Mesangial cell (primary cell): ENCODE data around the gene PGA3. TPM values are rescaled to one million over a fixed set of nuclear protein-coding genes. Genes with fewer than 3 reads are reported as not detected.

ENCODE experiments used
- total RNA-seq: library from RNA; depleted of rRNA; stranded (reverse); fragments of >200 nt; gene quantifications from 2 replicates; pipeline ENCODE4 v1.2.3, GENCODE V29; 2015

Gene PGA3
- not detected in 2 replicates for total RNA-seq

DNA sequence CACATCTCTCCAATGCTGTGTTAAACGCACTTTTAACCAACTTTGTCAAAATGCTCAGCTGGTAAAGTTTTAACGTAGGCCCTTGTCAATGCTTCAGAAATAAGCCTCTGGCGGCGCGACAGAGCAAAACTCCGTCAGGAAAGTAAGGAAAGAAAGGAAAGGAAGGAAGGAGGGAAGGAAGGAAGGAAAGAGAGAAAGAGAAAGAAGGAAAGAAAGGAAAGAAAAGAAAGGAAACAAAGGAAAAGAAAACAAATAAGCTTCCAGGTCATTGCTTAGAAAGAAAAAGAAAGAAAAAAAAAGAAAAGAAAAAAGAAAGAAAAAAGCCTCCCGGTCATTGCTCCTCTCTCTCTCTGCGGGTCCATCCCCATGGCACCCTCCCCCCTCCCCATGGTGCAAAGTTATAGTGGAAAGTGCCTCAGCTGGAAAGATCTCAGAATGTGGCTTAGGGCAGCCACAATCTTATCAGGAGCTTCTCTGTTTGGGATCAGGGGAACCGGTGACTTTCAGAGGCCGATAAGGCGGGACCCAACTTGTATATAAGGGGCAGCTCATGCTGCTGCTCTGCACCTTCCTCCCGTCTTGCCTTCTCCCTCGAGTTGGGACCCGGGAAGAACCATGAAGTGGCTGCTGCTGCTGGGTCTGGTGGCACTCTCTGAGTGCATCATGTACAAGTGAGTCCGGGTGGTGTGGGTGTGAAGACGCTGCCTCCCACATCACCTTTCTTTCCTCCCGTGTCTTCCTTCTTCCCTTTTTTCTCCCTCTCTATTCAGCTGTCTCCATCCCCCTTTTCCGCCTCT lies at the start of gene PGA3:
PGA3 (plus strand) TSS at position 566 of the 797 bp plus-strand sequence; CDS start at position 616, 50 bp downstream.

DNA sequence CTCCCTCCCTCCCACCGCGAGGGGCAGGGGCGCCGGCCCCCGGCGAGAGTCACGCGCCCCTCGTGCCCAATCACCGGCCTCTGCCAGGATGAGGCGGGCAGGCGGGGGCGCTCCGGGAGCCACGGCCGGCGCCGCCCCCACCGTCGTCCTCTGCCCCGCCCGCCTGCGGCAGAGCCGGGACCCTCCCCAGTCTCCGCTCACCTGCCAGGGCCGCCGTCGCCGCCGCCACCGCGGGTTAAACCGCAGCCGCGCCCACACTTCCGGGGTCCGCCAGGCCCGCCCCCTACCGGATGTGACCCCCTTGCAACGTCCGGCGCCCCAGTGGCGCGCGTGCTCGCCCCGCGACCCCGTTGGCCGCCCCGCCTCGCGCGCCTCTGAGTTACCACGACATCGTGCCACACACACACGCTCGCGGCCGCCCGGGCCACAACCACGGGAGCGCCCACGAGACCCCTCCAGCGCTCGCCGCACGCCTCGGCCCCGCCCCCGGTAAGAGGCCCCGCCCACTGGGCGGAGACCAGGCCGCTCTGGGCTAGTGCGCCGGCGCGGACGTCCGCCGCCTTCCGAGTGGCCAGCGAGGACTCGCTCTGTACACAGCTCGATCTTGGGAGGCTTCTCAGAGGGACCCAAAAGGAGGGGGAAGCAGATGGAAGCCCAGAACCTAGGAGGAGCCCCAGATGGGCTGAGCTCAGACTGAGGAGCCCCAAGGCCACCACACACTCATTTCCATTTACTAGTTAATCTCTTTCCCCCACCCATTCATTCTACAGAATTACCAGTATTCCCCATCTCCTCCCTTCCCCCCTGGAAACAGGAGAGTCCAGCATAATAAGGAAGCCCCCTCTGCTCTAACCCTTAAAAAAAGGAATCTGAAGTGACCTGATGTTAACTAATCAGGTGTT lies 41.9 kb upstream of the PGA3 start, which contains the start of gene VPS37C:
VPS37C (minus strand) TSS at position 237 of the 902 bp plus-strand sequence. CDS start 22,597 bp downstream, outside the sequence.

GRCh38 chr11:61222047-61222446 lies 18.7 kb downstream of the PGA3 start, which contains the start of gene PGA4:
Gene PGA4 (plus strand): TSS chr11:61222347. CDS start chr11:61222401, 54 bp downstream.

DNA sequence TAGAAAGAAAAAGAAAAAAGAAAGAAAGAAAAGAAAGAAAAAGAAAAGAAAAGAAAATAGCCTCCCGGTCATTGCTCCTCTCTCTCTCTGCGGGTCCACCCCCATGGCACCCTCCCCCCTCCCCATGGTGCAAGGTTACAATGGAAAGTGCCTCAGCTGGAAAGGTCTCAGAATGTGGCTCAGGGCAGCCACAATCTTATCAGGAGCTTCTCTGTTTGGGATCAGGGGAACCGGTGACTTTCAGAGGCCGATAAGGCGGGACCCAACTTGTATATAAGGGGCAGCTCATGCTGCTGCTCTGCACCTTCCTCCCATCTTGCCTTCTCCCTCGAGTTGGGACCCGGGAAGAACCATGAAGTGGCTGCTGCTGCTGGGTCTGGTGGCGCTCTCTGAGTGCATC lies 37.6 kb downstream of the PGA3 start, which contains the start of gene PGA5:
PGA5 (plus strand) TSS at position 301 of the 400 bp plus-strand sequence; CDS start at position 353, 52 bp downstream.

Other genes with a start within 250 kb of the PGA3 start
- gene CD6, start 231.8 kb upstream of the PGA3 start, total RNA-seq: 0.25 and 0.33 TPM in 2 replicates
- gene CD5, start 101.0 kb upstream of the PGA3 start, total RNA-seq: not detected in 2 replicates
- 14.2 and 16.9 TPM in 2 replicates for gene VPS37C, start 42.1 kb upstream of the PGA3 start, total RNA-seq
- gene PGA4, start 18.8 kb downstream of the PGA3 start, total RNA-seq: not detected in 2 replicates
- gene PGA5, start 37.7 kb downstream of the PGA3 start, total RNA-seq: not detected in 2 replicates
- gene VWCE, start 91.8 kb downstream of the PGA3 start, total RNA-seq: 0.49 and 2.2 TPM in 2 replicates
- gene DDB1, start 129.6 kb downstream of the PGA3 start, total RNA-seq: 168 and 192 TPM in 2 replicates
- 25.3 and 50.5 TPM in 2 replicates for gene TKFC, start 129.7 kb downstream of the PGA3 start, total RNA-seq
- gene CYB561A3, start 158.4 kb downstream of the PGA3 start, total RNA-seq: 50.5 and 56.3 TPM in 2 replicates
- gene TMEM138, start 158.9 kb downstream of the PGA3 start, total RNA-seq: 12.5 and 36.2 TPM in 2 replicates
- 11.7 and 18.1 TPM in 2 replicates for gene TMEM216, start 189.1 kb downstream of the PGA3 start, total RNA-seq
- 35.5 and 39.1 TPM in 2 replicates for gene CPSF7, start 226.5 kb downstream of the PGA3 start, total RNA-seq
- 45.1 and 47.8 TPM in 2 replicates for gene SDHAF2, start 226.6 kb downstream of the PGA3 start, total RNA-seq